Stimulated activated CD4-positive, alpha-beta T cell treated with anti-CD3 and anti-CD28 coated beads, Interleukin-2, amount 100 ng/mL, for 4 hours (primary cell): Measurements from ENCODE around the gene CMTM1.

Source experiments
- DNase-seq: peaks from one replicate; pipeline ENCODE4 v3.0.0-alpha.2; 2020; ENCODE audit warnings: low read depth

The CMTM1 gene

DNA sequence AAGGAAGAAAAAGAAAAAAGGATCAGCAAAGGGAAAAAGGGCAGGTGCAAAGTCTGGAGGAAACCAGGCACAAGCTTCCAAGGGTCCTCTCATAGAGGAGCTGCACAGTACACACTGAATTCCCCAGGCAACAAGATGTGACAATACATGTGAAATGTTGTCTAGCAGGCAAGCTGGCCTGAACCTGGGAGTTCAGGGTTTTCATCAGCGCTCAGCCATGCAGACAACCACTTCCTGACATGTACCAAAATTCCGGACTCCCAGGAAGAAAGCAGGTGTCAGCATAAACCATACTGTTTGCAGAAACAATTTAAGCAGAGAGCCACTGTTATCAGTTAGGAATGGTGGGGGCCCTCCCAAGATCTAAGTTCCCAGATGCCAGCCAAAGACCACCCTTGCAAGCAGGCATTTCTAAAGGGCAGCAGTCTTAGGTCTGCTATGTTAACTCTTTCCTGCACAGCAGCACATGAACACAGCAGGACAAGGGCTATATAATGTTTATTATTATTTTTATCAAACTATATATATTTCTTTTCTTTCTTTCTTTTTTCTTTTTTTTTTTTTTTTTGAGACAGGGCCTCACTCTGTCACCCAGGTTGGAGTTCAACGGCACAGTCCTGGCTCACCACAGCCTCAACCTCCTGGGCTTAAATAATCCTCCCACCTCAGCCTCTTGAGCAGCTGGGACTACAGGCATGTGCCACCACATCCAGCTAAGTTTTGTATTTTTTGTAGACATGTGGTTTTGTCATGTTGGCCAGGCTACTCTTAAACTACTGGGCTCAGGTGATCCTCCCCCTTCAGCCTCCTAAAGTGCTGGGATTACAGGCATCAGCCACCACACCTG lies 26.4 kb upstream of the CMTM1 start:
- no peak for DNase-seq

- no peak for DNase-seq
These were observed 24.6 kb upstream of the CMTM1 start for GRCh38 chr16:66541388-66542355.

GRCh38 chr16:66542396-66542795 lies 23.8 kb upstream of the CMTM1 start:
- no peak for DNase-seq

DNA sequence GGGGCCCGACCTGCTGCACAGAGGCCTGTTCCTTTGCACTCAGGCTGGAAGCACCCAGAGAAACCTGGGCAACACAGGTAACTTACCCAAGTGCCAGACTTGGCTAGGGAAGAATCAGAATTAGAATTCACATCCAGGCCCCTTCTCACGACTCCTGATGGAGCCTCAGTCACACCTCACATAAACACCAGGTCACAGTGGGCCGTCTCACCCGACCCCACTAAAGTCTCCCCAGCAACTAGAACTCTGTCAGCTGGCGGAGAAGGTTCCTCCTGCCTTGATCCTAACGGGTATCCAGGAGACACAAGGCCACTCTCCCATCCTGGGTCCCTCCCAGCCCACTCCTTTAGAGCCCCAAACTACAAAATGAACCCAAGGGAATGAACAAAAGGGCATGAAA lies 22.7 kb upstream of the CMTM1 start:
- DNase-seq, result no peak

DNA sequence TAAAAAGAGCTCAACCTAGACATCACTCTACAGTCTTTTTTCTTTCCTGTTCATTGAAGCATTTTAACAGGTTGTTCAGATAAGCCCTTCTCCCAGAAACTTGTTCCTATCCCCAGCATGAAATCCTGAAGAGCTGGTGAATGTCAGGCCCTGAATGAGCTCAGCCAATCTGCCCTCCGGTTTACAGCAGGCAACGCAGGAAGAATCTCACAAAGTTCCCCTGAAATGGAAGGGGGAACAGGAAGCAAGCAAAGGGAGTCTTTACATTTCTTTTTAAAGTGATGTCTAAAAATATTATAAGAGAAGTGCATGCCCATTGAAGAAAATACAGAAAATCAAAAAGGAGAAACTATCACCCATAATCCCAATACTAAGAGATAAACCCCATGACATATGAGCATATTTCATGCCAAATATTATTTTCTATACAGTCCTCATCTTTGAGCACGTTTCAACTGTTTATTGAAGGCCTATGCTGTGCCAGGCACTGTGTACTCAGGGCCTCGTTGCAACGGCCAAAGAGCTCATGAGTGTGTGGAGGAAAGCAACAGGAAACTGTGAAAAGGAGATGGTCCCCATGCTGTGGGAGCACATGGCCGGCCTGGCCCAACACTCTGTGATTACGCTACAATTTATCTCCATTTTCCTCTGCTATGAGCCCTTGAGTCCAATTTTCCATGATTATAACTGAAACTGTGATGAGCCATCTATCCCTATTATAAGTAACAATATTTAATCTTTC lies 22.1 kb upstream of the CMTM1 start:
- DNase-seq, result no peak

DNA sequence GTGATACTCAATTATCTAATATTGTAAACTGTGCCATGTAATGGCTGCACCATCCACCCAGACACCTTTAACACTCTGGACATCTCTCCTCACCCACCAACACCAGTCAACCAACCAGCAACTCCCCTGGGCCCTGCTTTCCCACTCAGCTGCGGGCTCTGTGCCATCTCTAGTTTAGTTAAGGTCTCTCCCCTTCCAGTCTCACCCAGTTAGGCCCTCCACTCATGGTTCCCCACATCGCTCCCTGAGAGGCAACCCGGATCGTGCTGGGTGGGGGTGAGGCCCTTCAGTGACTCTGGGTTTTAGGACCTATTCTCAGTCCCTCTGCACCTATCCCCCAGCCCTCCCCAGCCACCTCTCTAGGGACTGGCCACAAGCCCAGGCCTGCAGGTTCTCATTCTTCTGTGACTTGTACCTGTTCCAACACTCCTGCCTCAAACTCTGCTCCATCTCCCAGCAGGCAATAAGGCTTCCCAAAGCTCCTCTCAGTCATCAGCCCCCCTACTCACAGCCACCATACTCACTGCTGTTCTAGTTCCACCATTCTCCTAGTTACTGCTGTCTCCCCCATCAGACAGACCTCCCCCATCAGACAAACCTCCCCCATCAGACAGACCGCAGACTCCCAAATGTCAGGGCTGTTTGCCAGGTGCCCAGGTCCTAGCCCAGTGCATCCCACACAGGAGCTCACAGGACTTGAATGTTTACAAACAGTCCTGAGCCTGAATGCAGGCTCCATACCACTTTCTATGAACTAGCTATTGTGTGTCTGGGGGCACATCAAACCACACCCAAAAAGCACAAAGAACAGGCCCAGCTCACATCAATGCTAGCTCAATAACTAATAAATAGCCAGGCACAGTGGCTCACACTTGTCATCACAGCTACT lies 18.9 kb upstream of the CMTM1 start:
- DNase-seq, result no peak

- no peak for DNase-seq
These were observed 18.2 kb upstream of the CMTM1 start for GRCh38 chr16:66548068-66548467.

DNA sequence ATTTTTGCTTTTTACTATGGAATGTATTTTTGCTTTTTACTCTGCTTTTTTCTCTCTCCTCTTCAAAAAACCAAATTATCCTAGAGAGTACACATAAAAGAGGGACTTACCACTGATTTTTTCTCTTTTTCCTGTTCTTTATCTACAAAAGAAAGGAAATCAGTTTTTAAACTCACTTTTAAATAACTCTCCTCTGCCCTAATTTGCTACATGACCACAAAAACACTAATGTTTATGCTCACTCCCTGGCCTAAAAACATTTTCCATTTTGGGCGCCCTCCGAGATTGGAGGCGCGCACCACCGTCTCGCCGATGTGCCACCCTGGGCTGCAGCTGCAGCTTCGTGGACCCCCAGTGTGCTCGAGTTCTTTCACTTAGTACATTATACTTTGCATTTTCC lies 17.4 kb upstream of the CMTM1 start:
- DNase-seq, result no peak

- DNase-seq, result peak; percentile 44
These were observed 16.7 kb upstream of the CMTM1 start, which contains the start of gene TK2 for GRCh38 chr16:66549284-66550131. TSS of gene TK2 (minus strand) at chr16:66550122. CDS start at chr16:66550061, 61 bp downstream.

- DNase-seq, result peak; percentile 31
These were observed 14.9 kb upstream of the CMTM1 start for GRCh38 chr16:66551348-66551759.

GRCh38 chr16:66551788-66552285 lies 14.4 kb upstream of the CMTM1 start:
- no peak for DNase-seq

DNA sequence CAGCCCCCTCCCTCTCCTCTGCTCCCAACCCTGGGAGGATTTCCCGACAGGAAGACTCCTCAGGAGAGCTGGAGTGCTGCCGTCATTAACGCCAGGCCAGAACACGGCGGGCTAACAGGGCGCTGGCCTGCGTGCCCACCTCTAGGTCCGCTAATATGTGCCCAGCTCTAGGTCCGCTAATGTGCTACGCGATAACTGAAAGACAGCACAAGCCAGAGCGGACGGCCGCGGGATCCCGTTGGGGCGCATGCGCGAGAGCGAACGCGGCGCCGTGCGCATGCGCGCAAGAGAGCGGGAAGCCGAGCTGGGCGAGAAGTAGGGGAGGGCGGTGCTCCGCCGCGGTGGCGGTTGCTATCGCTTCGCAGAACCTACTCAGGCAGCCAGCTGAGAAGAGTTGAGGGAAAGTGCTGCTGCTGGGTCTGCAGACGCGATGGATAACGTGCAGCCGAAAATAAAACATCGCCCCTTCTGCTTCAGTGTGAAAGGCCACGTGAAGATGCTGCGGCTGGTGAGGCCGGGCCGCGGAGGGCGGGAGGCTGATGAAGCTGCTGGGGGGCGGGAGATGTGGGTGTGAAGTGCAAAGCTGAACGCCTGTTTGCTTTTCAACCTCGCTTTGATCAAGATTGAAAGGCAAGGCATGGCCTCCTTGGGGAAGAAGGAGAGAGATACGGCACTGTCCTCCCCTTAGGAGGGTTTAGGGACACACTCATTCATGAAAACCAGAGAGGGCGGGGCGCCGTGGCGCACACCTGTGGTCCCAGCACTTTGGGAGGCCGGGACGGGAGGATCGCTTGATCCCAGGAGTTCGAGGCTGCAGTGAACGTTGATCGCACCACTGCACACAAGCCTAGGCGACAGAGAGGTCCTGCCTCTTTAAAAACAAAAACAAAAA lies 13.7 kb upstream of the CMTM1 start, which contains the start of gene CKLF:
Gene CKLF, plus strand, starts transcription at position 291 of the 892 bp plus-strand sequence. Its CDS starts 140 bp downstream, at position 431.
- DNase-seq, result peak; percentile 85

DNA sequence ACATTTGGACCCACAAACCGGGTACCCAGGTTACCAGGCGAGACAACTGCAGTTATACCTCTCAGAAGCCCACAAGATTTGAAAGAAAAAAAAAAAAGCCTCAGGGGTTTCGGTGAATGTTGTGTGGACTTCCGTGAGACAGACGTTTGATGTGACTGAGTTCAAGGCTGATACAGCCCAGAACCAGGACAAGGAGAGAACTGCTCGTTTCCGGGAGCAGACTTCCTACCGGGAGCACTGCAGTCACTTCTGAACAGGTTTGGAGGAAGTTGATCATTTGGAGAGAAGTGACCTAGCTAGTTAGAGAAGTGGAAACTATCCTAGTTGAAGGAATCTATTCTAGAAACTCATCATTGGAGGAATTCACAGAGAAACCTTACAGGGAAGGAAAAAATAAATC lies 13.0 kb upstream of the CMTM1 start:
- no peak for DNase-seq

DNA sequence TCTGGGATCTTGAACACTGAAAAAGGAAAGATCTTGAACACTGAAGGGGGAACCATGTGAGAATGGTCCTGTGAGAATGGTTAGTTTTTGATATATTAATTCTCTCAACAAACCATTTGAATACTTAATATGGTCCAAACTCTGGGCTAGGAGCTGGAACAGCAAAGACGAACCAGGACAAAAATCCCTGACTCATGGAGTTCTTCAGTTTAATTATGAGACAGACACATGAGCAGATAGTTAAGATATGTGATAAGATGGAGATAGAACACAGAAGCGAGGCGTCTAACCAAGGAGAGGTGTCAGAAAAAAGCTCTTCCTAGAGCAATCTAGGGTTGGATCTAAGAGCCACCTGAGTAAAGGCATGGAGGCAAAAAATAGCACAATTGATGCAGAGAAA lies 12.2 kb upstream of the CMTM1 start:
- no peak for DNase-seq

DNA sequence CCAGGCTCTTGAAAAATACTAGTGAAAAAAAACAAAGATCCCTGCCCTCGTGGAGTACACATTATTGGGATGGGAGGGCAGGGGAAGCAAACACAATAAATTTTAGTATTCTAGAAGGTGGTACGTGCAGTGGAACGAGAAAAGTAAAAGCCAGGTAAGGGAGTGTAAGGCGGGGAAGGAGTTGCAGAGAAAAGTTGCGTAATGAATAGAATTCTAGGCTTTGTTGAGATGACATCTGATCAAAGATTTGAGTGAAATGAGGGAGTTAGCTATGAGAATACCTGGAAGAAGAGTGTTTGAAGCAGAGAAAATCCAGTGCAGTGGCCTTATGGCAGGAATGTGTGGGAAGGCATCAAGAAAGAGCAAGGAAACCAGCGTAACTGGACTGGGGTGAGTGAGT lies 11.7 kb upstream of the CMTM1 start:
- no peak for DNase-seq

GRCh38 chr16:66560107-66560506 lies 6.1 kb upstream of the CMTM1 start:
- no peak for DNase-seq

DNA sequence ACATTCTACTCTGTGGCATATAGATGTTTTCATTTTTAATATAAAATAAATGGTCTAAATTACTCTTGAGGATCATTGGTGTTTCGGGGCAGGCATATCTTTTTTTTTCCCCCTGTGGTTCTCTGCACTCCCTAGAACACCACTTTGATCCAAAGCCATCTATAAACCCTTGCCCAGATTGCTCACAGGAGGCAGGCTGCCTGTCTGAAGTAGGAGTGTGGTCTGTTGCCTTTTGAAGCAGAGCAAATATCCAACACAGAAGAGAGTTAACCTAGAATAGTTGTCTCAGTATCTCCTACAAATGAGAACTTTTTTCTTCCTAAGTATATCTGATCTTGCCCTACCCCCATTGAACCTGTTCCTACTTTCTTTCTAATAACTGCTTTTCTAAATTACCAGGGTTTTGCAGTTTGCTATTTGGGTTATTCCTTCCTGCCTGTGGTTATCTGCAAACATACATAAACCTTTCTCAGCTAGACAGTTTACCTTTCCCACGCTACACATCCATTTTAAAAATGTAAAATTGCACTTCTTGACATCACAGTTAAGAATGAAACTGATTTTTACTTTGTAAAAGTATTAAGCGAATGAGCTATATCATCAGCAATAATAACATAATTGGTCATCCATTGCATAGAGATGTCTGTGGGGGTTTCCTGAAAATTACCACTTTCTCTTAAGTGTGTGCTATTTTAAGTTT lies 4.7 kb upstream of the CMTM1 start:
- no peak for DNase-seq

DNA sequence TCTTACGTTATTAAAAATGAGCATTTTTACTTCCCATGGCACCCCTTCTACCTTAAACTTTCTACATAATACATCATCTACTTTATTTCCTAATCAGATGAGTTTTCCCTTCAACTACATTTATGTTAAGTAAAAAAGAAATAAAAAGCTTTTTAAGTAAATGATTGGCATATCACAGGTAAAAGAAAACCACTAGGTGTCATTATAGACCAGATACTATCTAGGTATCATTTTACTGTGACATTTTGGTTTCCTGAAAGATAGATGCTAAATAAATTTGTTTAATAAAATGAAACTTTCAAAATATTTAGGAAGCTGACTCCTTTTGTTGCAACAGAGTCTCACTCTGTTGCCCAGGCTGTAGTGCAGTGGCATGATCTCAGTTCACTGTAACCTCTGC lies 3.8 kb upstream of the CMTM1 start:
- DNase-seq, result no peak
